GM12878 (cell line): ENCODE measurements around the gene VMP1. TPM values are rescaled to one million over a fixed set of nuclear protein-coding genes. Genes with fewer than 3 reads are reported as not detected.

Experiments used
- CHD1 ChIP-seq: IDR thresholded peaks from 2 replicates; pipeline ENCODE4 v1.6.1; 2012; ENCODE audit warnings: low read depth, low read length, improper control_type of control experiment
- CHD2 ChIP-seq: IDR thresholded peaks from 2 replicates; pipeline ENCODE4 v1.6.1; 2011; ENCODE audit warnings: low read depth, low read length, improper control_type of control experiment, borderline replicate concordance
- GATAD2B ChIP-seq: fragments of 450-650 bp; conservative IDR thresholded peaks from 2 replicates; pipeline ENCODE4 v1.6.1; 2017; ENCODE audit warnings: low read depth, mild to moderate bottlenecking, moderate library complexity
- IKZF1 ChIP-seq: fragments of 450-650 bp; conservative IDR thresholded peaks from 2 replicates; pipeline ENCODE4 v1.6.1; 2017; ENCODE audit warnings: antibody characterized with exemption, mild to moderate bottlenecking
- IKZF2 ChIP-seq, 2 experiments: fragments of 450-650 bp; IDR thresholded peaks; 2 replicates each; pipeline ENCODE4 v1.6.1; 2017; ENCODE audit warnings: mild to moderate bottlenecking in 2 of 2, moderate library complexity in 2 of 2
- IRF4 ChIP-seq: IDR thresholded peaks from 2 replicates; pipeline ENCODE4 v1.6.1; 2011; ENCODE audit warnings: low read depth, low read length
- JUND ChIP-seq: IDR thresholded peaks from 2 replicates; pipeline ENCODE4 v1.6.1; 2012; ENCODE audit warnings: low read depth, mild to moderate bottlenecking, low read length, improper control_type of control experiment, moderate library complexity
- LARP7 ChIP-seq: fragments of 450-650 bp; IDR thresholded peaks from 2 replicates; pipeline ENCODE4 v1.6.1; 2017; ENCODE audit warnings: mild to moderate bottlenecking
- MTA3 ChIP-seq: IDR thresholded peaks from 2 replicates; pipeline ENCODE4 v1.6.1; 2012; ENCODE audit warnings: low read length, inconsistent platforms, borderline replicate concordance
- NFIC ChIP-seq: IDR thresholded peaks from 2 replicates; pipeline ENCODE4 v1.6.1; 2012; ENCODE audit warnings: low read depth, mild to moderate bottlenecking, inconsistent platforms, low read length, moderate library complexity
- NRF1 ChIP-seq: conservative IDR thresholded peaks from 2 replicates; pipeline ENCODE4 v1.6.1; 2011; ENCODE audit warnings: mild to moderate bottlenecking, low read depth, low read length, improper control_type of control experiment
- PML ChIP-seq: IDR thresholded peaks from 2 replicates; pipeline ENCODE4 v1.6.1; 2012; ENCODE audit warnings: low read length, inconsistent platforms
- POLR2AphosphoS5 ChIP-seq: IDR thresholded peaks from 2 replicates; pipeline ENCODE4 v1.6.1; 2011; ENCODE audit warnings: mild to moderate bottlenecking, low read length, inconsistent platforms
- RELA ChIP-seq: fragments of 450-650 bp; IDR thresholded peaks from 2 replicates; pipeline ENCODE4 v1.8.0; 2014; ENCODE audit warnings: borderline replicate concordance; ENCODE audit not compliant: partially characterized antibody
- RUNX3 ChIP-seq: IDR thresholded peaks from 2 replicates; pipeline ENCODE4 v1.6.1; 2012; ENCODE audit warnings: low read length, inconsistent platforms
- TAF1 ChIP-seq: IDR thresholded peaks from 2 replicates; pipeline ENCODE4 v1.6.1; 2011; ENCODE audit warnings: mild to moderate bottlenecking, low read depth, low read length, borderline replicate concordance
- TBL1XR1 ChIP-seq: IDR thresholded peaks from 2 replicates; pipeline ENCODE4 v1.6.1; 2012; ENCODE audit warnings: low read depth, low read length, improper control_type of control experiment
- TCF3 ChIP-seq: IDR thresholded peaks from 2 replicates; pipeline ENCODE4 v1.6.1; 2012; ENCODE audit warnings: low read depth, mild to moderate bottlenecking, low read length, borderline replicate concordance; ENCODE audit not compliant: insufficient read depth
- ZBED1 ChIP-seq: IDR thresholded peaks from 2 replicates; pipeline ENCODE4 v1.6.1; 2016; ENCODE audit warnings: borderline replicate concordance
- polyA plus RNA-seq, 11 experiments: library from polyadenylated mRNA; depleted of rRNA in 4 of 11; unstranded in 6 of 11; stranded (reverse) in 5 of 11; fragments of >200 nt; fragmentation: Nextera tagmentation in 4 of 11; fragmentation: Illumina TruSeq in 1 of 11; extraction: Ambion mirVana in 4 of 11; extraction: Trizol in 1 of 11; gene quantifications; 1 replicate in 1 of 11; 2 replicates in 10 of 11; pipeline versions ENCODE4 v1.2.1 to v1.2.3, GENCODE V29; 2011 to 2016; ENCODE audit warnings: inconsistent platforms in 2 of 11, missing spikeins in 2 of 11, low read depth in 1 of 11
- total RNA-seq, 4 experiments: library from RNA; depleted of rRNA in 3 of 4; stranded (reverse); fragments of >200 nt in 3 of 4; fragmentation: Illumina TruSeq in 1 of 4; extraction: Trizol in 1 of 4; gene quantifications; 2 replicates each; pipeline versions ENCODE4 v1.2.1 to v1.2.3, GENCODE V29; 2013 to 2021
- TF ChIP-seq, protein P1 (sequence below): fragments of 450-650 bp; IDR thresholded peaks from 2 replicates; pipeline ENCODE4 v1.6.1; 2017; ENCODE audit warnings: mild to moderate bottlenecking, low read depth, inconsistent platforms; ENCODE audit not compliant: poor library complexity, severe bottlenecking
- TF ChIP-seq, protein P2 (sequence below): IDR thresholded peaks from 2 replicates; pipeline ENCODE4 v1.6.1; 2012; ENCODE audit warnings: improper control_type of control experiment, low read depth, low read length; ENCODE audit not compliant: insufficient replicate concordance
- TF ChIP-seq, protein P3 (sequence below): IDR thresholded peaks from 2 replicates; pipeline ENCODE4 v1.6.1; 2011; ENCODE audit warnings: borderline replicate concordance, low read depth, mild to moderate bottlenecking, moderate library complexity, low read length; ENCODE audit not compliant: insufficient read depth, poor library complexity, severe bottlenecking

Gene VMP1
- total and polyA plus RNA-seq, 10 of the 15 experiments (the other 5 are each of a cell fraction or from before 2014, with no cell fraction given) = 88.4 to 199 (median 132) TPM

DNA sequence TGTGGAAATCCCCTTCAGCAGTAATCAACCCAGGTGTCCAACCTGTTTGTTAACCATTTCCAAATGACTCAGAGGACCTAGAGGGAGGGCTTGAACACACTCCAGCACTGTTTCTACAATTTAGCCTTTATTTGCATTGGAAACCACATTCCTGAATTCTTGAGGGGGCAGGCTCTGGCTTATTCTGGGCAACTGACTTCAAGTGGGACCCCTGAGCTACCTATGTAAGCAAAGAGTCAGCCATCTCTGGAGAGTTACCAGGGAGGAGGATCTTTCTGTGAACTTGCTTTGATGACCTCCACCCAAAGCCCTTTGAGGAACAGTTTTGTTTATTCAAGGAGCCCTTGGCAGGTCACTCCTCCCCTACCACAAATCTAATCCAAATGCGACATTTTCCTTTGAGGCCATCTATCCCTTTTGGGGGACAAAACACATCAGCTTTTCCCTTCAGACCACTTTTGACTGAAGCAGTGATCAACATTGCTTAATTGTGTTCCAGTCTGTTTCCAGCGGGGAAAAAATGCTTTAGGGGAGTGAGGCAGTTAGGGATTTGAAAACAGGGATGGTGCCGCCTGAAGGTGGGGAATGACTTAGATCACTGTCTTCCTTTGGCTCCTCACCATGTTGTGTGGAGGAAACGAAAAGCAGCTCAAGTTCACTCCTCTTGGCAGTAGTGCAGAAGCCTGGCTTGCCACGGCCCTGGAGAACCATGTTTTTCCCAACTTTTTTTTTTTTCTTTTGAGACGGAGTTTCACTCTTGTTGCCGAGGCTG, 139.1 kb downstream of the VMP1 start (continued):
- TF ChIP-seq RELA (peak; percentile 97), POLR2AphosphoS5 (peak; percentile 42; the same call in 1 of the 2 replicates), MTA3 (0 out of 2 replicates have a peak, but pooled peaks have one; percentile 11), TCF3 (peak; percentile 88), IRF4 (peak; percentile 65; the same call in 1 of the 2 replicates), GATAD2B (peak; percentile 66; the same call in 1 of the 2 replicates), TBL1XR1 (0 out of 2 replicates have a peak, but pooled peaks have one; percentile 11), ZBED1 (peak; percentile 75; the same call in 1 of the 2 replicates), CHD2 (no peak), RUNX3 (peak; percentile 79), LARP7 (no peak), IKZF2 (IDR thresholded peaks at IDR 0.05) (peak; percentile 77 to 94), JUND (0 out of 2 replicates have a peak, but pooled peaks have one; percentile 29), PML (peak; percentile 12; the same call in 1 of the 2 replicates), NFIC (no peak; the same call in 1 of the 2 replicates), IKZF1 (peak; percentile 80), TAF1 (no peak), CHD1 (0 out of 2 replicates have a peak, but pooled peaks have one; percentile 54), NRF1 (no peak)
- TF ChIP-seq, protein P1, sequence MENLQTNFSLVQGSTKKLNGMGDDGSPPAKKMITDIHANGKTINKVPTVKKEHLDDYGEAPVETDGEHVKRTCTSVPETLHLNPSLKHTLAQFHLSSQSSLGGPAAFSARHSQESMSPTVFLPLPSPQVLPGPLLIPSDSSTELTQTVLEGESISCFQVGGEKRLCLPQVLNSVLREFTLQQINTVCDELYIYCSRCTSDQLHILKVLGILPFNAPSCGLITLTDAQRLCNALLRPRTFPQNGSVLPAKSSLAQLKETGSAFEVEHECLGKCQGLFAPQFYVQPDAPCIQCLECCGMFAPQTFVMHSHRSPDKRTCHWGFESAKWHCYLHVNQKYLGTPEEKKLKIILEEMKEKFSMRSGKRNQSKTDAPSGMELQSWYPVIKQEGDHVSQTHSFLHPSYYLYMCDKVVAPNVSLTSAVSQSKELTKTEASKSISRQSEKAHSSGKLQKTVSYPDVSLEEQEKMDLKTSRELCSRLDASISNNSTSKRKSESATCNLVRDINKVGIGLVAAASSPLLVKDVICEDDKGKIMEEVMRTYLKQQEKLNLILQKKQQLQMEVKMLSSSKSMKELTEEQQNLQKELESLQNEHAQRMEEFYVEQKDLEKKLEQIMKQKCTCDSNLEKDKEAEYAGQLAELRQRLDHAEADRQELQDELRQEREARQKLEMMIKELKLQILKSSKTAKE = peak; percentile 29
- TF ChIP-seq, protein P2, sequence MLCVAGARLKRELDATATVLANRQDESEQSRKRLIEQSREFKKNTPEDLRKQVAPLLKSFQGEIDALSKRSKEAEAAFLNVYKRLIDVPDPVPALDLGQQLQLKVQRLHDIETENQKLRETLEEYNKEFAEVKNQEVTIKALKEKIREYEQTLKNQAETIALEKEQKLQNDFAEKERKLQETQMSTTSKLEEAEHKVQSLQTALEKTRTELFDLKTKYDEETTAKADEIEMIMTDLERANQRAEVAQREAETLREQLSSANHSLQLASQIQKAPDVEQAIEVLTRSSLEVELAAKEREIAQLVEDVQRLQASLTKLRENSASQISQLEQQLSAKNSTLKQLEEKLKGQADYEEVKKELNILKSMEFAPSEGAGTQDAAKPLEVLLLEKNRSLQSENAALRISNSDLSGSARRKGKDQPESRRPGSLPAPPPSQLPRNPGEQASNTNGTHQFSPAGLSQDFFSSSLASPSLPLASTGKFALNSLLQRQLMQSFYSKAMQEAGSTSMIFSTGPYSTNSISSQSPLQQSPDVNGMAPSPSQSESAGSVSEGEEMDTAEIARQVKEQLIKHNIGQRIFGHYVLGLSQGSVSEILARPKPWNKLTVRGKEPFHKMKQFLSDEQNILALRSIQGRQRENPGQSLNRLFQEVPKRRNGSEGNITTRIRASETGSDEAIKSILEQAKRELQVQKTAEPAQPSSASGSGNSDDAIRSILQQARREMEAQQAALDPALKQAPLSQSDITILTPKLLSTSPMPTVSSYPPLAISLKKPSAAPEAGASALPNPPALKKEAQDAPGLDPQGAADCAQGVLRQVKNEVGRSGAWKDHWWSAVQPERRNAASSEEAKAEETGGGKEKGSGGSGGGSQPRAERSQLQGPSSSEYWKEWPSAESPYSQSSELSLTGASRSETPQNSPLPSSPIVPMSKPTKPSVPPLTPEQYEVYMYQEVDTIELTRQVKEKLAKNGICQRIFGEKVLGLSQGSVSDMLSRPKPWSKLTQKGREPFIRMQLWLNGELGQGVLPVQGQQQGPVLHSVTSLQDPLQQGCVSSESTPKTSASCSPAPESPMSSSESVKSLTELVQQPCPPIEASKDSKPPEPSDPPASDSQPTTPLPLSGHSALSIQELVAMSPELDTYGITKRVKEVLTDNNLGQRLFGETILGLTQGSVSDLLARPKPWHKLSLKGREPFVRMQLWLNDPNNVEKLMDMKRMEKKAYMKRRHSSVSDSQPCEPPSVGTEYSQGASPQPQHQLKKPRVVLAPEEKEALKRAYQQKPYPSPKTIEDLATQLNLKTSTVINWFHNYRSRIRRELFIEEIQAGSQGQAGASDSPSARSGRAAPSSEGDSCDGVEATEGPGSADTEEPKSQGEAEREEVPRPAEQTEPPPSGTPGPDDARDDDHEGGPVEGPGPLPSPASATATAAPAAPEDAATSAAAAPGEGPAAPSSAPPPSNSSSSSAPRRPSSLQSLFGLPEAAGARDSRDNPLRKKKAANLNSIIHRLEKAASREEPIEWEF = peak; percentile 14
- TF ChIP-seq, protein P3, sequence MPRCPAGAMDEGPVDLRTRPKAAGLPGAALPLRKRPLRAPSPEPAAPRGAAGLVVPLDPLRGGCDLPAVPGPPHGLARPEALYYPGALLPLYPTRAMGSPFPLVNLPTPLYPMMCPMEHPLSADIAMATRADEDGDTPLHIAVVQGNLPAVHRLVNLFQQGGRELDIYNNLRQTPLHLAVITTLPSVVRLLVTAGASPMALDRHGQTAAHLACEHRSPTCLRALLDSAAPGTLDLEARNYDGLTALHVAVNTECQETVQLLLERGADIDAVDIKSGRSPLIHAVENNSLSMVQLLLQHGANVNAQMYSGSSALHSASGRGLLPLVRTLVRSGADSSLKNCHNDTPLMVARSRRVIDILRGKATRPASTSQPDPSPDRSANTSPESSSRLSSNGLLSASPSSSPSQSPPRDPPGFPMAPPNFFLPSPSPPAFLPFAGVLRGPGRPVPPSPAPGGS = peak; percentile 52
